HFF-Myc (cell line): ENCODE results near the gene HMCES.

Source experiments
- DNase-seq: peaks from one replicate; pipeline ENCODE4 v3.0.0-alpha.2; 2011; ENCODE audit warnings: low read depth; ENCODE audit errors: extremely low read depth
- H3K4me3 ChIP-seq: replicated peaks from 2 replicates; pipeline ENCODE4 v1.5.1; 2011; ENCODE audit warnings: low read depth, mild to moderate bottlenecking, control low read depth, low read length
- CTCF ChIP-seq: IDR thresholded peaks from 2 replicates; pipeline ENCODE4 v1.5.1; 2012; ENCODE audit warnings: mild to moderate bottlenecking, low read depth, low read length, control low read depth; ENCODE audit errors: missing control alignments

Gene HMCES

GRCh38 chr3:129295286-129295685 is 16.6 kb downstream of the HMCES start:
- TF ChIP-seq CTCF: no peak
- DNase-seq: no peak
- H3K4me3 ChIP-seq: no peak overlapping the region

- H3K4me3 ChIP-seq: no peak overlapping the region
- no peak for DNase-seq
- TF ChIP-seq CTCF: no peak
These were observed 25.7 kb downstream of the HMCES start for GRCh38 chr3:129304146-129304961.

- DNase-seq: no peak
- no peak for TF ChIP-seq CTCF
- no peak overlapping the region for H3K4me3 ChIP-seq
These were observed 26.2 kb downstream of the HMCES start for GRCh38 chr3:129304962-129305222.

- TF ChIP-seq CTCF: no peak
- peak; percentile 88 for DNase-seq
- no peak overlapping the region; the same call in 1 of the 2 replicates for H3K4me3 ChIP-seq
These were observed 27.0 kb downstream of the HMCES start for GRCh38 chr3:129305592-129306091.

GRCh38 chr3:129308636-129309035 is 30.0 kb downstream of the HMCES start:
- H3K4me3 ChIP-seq: no peak overlapping the region
- no peak for TF ChIP-seq CTCF
- DNase-seq: no peak

- TF ChIP-seq CTCF: no peak
- H3K4me3 ChIP-seq: no peak overlapping the region
- DNase-seq: no peak
These were observed 31.7 kb downstream of the HMCES start for GRCh38 chr3:129310111-129311011.
